ENCODE measurements around the gene REXO1.
"Not testable (repeated sequence)": the region's sequence is repeated elsewhere in the genome, so short reads cannot be mapped to it uniquely, and the experiment has no call there.

The REXO1 gene

DNA sequence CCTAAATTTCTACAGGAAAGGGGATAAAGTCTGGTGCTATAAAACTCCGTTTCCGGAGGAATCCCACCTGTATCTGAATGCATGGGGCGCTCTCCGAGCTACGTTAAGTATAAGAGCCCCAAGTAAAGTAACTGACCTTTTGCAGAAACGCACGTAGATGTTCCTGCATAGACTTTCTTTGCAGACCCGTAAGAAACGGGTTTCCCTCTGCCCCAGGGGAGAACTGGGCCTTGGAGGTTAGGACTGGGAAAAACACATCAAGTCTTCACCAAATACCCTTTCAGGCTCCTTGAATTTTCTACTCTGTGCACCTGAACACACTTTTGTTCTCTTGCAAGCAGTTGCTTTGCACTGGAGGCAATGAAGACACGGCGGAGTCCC lies 27.0 kb upstream of the REXO1 start:
- DNase-seq: not testable (repeated sequence)

DNA sequence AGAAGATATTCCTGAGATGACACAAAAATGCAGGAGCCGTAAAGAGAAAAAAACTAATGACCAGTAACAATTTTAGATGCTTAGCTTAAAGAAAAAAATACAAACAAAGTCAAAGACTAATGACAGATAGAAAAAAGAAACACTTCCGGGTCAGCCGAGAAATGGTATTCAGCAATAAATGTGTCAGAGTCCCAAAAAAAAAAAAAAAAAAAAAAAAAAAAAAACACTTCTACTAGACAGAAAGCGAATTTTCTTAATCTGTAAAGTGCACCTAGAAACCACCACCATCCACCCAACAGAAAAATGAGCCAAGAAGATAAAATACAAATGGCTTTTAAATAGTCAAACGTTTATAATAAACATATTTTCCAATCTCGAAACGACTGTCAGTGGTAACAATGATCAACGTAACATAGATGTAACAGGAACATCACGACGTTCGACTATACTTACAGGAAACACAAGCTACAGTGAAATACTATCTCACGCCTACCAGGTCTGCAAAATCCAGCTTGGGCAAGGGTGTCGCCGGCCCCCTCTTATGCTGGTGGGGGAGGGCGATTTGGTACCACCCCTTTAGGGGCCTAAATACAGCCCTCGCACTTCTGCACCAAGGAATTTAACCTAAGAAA lies 26.4 kb upstream of the REXO1 start:
- DNase-seq: no peak

DNA sequence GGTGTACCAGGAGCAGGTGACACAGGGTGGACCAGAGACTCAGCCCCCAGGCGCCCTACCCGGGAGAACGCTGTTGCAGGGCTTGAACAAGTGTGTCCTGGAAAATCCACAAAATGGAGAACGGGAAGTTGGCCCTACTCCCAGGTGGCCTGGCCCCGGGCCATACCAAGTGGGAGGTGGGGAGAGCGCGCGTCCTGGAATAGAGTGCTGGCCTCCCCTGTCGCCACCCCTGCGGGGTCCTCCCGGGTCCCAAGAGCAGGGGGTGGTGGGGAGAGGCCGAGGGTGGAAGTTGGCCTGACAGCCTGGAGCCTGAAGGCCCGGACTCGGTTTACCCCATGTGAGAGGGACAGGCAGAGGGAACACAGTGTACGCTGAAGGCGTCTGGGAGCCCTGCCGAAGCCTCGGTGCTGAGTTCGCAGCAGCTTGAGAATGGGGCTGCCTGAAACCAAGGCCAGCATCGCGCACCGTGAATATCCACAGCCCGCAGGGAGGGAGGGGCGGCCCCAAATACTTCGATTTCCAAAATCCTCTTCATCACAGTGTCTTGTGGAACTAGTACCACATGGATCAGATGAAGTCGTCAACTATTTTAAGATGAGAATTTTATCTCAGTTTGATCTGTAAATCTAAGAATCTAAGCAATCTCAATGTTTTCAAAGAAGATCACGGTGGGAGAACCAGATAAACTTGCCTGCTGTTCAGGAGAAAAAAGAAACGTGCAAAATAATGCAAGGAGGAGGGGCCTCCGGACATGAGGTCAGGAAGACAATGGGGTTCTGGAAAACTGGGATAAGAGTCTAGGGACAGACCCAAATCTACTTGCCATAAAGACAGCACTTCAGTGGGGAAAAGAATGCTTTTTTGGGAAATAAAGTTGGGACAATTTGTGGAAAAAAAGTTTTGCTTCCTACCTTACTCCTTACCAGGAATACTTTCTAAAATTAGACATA lies 25.5 kb upstream of the REXO1 start:
- DNase-seq: no peak

DNA sequence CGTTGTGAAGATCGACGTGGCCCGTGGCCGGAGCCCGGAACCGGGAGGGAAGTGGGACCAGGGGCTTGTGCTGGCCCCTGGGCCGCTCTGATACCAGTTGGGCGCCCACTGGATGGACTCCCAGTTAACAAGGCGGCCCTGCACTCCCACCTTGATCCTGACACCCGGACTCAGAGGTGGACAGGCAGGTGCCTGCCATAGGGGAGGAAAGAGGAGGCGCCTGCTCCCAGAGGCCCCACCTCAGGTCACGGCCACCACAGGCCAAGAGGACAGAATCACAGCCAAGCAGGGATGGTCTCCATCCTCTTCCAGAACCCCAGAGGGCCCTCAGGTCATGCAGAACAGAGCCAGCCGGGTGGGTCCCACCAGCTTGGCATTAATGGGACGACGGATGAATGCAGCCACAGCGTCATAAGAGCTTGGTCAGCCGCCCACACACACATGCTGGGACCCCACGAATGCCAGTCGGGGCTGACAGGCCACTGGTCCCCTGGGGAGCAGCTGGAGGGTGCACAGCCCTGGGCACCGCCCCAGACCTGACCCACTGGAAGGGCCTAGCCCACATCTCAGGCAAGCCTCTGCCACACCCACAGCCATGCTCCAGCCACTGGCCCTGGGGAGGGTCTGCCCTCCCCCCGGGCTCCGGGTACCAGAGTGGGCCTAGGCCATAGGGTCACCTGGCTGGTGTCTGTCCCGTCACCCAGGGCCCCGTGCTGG lies 24.7 kb upstream of the REXO1 start:
- no peak for DNase-seq

DNA sequence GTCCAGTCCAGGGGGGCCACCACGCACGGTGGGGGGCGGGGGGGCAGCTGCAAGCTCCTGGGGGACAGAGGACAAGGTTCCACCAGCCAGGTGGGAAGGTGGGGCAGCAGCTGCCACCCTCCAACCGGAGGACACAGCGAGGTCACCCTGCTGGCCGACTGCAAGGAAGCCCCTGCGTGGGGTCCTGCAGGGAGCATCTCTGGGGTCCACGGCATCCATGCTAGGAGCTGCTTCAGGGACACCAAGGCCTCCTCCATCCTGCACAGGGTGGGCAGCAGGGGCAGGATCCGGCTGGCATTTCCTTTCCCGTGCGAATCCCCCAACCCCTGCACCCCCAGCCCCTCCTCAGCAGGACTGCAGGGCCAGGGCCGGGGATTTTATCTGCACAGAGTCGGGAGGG lies 23.3 kb upstream of the REXO1 start:
- DNase-seq: no peak

DNA sequence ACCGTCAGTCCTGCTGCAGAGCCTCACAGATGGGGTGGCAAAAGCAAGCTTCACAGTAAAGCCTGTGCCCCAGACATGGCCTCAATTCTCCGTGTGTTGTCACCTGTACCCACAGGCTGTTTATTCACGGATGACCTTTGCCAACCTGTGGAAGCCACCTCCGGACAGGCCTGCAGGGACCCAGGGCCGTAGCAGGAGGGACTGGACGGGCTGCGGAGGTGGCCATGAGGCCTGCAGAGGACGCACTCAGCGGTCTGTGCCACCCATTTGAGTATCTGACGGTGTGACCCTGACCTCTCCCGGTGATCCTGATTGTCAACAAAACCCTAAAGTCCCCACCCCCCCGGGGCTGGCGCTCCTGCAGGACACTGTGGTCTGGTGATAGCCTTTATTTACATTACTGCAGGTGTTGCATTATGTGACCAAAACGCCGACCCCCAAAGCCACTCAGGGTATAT lies 22.9 kb upstream of the REXO1 start:
- DNase-seq: no peak

DNA sequence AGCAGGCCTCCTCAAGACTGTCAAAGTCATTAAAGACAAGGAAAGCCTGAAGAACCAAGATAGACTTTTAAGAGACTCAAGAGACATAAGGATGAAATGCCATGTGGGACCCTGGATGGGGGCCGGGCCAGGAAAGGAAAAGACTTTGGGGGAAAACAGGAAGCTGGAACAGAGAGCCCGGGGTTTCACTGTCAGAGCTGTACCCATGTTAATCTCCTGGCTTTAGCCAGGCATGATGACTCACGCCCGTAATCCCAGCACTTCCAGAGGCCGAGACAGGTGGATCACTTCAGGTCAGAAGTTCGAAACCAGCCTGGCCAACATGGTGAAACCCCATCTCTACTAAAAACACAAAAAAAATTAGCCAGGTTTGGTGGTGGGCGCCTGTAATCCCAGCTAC lies 20.7 kb upstream of the REXO1 start:
- no peak for DNase-seq

DNA sequence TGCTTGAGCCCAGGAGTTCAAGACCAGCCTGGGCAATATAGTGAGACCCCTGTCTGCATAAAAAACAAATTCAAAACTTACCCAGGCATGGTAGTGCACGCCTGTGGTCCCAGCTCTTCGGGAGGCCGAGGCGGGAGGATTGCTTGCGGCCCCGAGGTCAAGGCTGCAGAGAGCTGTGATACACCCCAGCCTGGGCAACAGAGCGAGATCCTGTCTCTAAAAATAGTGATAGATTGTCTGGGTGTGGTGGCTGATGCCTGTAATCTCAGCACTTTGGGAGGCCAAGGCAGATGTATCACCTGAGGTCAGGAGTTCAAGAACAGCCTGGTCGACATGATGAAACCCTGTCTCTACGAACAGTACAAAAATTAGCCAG lies 19.1 kb upstream of the REXO1 start:
- DNase-seq: no peak

DNA sequence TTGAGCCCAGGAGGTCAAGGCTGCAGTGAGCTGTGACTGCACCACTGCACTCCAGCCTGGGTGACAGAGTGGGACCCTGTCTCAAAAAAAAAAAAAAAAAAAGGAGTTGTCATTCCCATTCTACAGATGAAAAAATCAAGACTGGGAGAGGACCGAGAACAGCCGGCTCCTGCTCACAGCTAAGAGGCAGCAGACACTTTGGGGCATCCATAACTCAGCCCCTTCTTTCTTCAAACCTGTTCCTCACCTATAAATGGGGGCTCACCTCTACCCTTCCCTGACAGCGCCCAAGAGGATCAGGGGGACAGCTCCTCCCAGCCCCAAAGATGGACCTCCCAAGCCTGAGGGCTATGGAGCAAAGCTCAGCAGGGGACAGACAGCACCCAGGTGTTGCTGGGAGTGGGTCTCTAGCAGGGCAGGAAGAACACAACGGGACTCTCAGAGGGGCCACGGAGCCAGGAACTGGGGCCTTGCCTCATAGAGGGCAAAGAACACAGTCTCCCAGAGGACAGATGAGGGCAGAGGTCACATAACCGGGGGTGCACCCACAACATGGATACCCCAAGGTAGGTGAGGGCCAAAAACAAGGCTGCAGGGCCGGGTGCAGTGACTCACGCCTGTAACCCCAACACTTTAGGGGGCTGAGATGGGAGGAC lies 18.5 kb upstream of the REXO1 start:
- DNase-seq: no peak

DNA sequence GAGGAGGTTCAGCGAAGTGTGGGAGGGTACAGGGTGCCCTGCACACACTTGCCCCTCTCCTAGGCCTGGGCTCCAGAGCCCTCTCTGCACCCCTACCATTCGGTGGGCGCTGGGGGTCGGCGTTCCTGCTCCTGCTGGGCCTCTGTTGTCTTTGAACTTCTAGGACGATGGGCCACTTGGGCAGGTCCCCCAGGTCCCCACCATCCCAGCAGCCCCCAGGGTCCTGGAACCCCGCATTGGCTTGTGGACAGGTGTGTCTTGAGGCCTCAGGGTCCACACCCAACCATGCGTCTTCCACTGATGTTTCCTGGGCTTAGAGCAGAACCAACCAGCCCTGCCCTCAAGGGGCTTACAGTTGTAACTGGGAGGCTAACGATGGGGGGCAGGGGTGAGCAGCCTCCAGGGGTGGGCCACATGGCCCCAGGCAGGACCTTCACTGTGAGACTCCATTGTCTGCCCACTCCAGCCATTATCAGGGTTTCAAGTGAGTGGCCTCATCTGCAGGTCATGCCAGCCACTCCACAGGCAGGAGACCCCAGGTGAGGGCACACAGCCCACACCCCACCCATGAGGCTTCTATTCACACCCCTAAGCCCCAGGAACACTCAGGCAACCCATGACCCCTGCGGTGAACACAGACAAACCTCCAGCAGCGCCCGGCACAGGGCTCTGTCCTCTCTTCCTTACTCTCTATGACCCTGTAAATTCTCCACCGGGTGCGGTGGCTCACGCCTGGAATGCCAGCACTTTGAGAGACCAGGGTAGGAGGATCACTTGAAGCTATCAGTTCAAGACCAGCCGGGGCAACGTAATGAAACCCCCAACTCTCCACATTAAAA lies 17.1 kb upstream of the REXO1 start:
- no peak for DNase-seq

DNA sequence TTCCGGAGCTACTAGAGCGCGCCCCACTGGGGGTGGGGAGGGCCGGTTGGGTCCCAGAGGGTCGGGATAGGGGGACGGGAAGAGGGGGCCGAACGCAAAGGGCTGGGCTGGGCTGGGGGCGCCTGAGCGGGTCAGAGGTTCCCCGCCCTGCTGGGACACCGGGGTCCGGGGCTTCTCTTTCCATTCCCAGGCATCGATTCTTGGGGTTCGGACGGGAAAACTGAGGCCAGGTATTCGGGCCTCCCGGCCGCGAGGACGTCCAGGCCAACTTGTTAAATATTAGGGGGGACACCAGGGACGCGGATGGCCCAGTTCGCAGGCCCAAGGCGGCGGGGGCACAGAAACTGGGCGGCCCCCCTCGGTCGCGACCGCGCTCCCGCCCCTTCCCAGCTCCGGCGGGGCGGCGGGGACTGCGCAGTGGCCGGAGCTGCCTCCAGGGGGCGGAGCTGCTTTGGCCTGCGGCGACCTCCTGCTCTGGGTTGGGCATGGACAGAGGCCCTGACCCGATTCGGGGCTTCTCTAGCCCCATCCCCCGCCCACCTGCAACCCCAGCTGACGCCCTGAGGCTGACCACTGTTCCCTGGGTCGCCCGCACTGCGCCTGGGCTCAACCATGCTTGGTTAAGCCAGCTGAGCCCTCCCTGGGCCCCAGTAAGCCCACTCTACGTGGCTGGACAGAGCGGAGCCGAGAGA lies 16.3 kb upstream of the REXO1 start:
- DNase-seq: peak; percentile 58

DNA sequence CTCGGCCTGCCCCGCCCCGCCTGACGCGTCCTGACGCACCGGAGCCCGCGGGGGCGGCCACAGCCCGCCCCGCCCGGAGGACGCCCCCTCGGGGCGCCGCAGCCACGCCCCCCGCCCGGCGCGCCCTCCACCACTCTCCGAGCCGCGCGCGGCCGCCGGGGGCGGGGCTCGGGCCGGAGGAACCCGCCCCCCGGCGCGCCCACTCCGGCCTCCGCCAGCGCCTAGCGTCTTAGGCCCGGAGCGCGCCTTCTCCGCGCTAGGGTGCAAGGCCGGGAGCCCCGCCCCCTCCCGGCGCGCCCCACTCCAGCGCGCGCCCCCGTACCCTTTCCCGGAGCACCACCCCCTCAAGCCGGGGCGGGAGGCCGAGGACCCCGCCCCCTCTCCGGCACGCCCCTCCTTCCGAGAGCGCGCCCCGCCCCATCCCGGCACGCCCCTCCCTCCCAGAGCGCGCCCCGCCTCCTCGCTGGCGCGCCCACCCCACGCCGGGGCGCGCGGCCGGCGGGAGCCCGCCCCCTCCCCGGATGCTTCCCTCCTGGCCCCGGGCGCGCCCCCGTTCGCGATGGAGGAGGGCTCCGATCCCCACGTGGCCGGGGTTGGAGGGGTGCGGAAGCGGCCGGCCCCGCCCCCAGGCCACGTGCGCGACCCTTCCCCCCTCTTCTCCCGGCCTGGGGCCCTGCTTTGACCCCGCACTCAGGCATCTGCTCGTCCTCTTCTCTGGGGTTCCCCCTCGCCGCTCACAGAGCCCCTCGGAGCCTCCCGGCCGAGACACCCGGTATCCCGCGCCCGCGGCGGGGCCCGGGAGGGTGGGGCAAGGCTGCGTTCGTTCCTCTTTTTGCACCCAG lies 15.6 kb upstream of the REXO1 start:
- peak; percentile 93 for DNase-seq

DNA sequence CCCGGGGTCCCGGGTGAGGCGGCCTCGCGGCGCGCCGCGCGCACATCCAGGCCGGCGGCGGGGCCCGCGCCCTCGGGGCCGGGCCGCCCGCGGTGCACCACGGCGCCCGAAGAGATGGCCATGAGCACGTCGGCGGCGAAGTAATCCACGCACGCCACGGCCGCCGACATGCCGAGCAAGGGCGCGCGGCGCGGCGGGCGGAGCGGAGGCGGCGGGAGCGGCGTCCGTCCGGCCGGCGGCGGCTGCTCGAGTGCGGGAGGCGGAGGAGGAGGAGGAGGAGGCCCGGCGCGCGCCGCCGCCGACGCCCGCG lies 15.0 kb upstream of the REXO1 start, which contains the start of gene KLF16:
KLF16 (minus strand) TSS at position 252 of the 310 bp plus-strand sequence; CDS start at position 170, 82 bp downstream.
- no peak for DNase-seq

DNA sequence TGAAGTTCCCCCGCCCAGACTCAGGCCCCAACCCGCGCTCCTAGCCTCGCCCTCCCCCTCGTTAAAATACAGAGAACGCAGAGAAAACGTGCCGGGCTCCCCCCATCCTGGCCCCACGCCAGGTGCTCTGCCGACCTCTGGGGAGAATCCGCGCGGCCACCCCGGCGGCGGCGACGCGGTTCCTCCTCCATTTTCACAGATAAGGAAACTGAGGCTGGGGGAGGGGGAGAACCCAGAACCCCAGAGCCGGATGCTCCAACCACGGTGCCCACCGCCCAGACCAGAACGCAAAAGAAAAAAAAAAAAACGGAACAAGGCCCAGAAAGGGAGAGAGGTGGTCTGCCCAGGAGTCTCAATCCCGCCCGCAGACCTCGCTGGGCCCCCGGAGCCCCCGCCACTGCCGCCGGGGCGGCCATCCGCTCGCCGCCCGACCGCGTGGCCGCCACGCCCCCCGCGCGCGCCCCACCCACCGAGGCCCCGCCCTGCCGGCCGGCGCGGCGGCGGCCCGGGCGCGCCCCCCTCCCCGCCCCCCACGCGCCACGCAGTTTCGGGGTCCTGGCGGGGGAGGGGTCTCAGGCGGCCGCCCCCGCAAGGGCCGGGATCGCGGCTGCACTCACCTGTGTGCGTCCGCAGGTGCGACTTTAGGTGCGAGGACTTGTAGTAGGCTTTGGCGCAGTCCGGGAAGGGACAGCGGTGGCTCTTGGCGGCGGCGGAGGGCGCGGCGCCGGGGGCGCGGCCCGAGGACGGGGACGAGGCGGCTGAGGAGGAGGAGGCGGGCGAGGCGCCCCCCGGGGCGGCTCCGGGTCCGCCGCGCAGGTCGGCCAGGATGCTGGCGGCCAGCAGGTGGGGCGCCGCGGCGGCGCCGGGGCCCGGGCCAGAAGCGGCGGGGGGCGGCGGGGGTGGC lies 14.4 kb upstream of the REXO1 start:
- peak; percentile 53 for DNase-seq

DNA sequence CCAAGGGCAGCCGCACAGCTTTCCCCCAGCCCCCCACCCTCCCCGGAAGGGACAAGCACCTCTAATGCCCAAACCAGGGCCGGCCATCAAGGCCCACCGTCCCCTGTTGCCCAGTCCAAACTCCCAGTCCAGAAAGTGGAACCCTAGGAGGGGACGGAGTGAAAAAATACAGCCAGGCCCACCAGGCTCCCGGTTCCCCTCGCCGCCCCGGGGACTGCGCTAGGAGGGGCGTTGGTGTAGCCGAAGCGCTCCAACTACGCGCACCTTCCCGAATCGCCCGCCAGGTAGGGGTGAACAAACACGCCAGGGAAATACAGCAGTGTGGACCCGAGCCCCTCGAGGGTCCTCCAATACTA lies 13.8 kb upstream of the REXO1 start:
- no peak for DNase-seq

DNA sequence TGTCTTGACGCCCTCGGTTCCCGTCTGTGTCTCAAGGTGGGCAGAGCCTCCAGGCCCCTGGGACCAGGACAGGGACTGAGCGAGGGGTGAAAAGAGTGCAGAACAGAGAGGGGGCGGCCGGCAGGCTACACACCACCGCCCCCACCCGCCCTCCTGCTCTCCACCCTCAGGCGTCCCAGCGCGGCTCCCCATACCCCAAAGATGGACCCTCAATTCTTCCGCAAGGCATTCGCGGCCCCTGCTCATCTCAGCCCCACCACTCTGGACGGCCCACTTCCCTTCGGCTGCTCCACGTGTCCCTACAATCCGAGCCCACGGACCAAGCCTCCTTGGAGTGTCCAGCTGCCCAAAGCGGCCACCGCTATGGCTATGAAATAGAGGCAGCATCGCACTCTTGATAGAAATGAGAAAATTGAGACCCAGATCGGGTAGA lies 13.3 kb upstream of the REXO1 start:
- no peak for DNase-seq

DNA sequence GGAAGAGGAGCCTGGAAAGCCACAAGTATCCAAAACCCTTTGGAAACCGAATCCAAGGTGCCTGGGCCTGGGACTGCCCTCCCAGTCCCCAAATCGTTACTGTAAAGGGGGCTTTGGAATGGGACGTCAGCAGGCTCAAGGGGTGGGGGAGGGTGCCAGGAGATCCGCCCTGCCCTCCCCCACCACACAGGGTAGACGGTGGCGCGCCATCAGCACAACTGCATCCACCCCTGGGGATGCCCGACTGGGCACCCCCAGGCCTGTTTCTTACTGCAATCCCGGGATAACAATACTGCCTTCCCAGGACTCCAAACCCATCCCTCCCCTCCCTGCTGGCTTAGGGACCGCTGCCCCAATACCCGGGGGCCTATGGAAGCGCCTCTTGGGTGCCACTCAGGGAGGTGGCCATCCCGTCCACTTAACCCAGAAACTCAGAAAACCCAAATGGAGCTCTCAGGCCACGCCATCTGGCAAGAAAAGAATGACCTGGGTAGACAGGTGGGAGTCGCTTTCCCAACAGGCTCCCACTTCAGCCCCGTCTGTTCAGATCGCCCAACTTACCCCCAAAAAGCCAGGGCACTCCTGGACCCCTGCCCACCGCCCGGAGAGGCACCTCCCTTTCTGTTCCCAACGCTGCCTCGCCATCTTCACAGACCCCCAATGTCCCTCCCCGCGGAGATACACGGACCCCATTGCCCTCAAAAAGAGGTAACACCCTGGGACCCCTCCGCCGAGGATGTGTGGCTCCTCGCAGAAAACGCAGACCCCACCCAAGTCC lies 12.7 kb upstream of the REXO1 start:
- DNase-seq: no peak

DNA sequence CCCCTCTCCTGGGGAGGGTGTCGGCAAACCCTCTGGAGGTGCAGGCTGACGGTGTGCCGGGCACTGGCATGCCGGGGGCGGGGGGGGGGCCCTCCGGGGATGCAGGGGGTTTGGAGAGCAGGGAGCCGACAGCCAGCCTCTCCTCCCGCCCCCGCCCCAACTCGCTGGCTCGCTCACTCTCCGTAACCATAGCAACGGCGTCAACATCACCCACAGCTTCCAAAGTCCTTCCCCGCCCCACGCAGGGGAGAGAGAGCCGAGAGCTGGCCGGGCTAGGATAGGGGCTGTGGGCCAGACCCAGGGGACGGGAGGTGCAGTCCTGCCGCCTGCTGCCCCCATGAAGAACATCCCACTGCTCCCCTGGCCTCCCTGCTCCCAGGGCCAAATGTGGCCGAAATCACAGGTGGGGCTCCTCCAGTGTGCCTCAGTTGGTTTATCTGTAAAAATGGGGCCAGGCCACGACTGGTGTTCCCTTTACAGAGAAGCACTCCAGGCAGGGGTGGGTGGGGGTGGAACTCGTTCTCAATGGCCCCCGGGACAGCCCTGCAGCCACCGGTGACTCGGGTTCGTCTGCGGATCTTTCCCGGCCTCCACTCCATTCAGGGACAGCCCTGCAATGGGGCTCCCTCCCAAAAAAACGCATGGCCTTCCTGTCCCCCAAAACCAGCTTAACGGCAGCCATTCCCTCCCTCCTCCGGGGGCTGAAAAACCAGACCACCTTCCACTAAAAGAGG lies 11.9 kb upstream of the REXO1 start:
- DNase-seq: peak; percentile 61
